GM19452 (cell line): ENCODE results near the gene GPRC5B.

Source experiments
- ATAC-seq: cut with Tn5 transposase; IDR thresholded peaks from one replicate; pipeline ENCODE4 v1.9.1; 2021; ENCODE audit not compliant: unreplicated experiment

GPRC5B gene

DNA sequence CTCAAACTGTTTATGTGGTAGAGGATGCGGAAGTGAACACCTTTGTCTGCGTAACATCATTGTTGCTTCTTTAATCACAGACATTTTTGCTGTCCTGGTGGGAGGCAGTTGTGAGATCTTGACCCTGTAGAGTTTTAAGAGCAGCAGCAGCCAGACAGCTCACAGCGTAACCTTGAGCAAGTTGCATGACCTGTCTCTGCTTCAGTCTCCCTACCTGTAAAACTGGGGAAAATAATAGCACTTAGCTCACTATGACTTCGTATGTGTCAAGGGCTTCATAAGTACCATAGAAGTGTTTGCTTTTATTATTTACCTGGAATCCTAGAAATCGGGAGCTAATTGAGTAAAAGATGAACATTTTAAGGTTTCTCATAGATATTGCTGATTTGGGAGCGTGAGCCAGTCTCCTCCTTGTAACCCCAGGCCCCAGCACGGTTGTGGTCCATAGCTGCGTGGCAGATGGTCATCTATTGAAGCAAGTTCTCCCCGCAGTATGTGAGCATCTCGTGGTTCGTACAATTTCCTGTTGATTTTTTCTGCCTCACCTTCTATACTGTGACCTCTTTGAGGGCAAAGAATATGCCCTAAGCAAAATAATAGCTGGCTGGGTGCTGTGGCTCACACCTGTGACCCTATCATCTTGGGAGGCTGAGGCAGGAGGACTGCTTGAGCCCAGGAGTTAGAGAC, 34.4 kb downstream of the GPRC5B start:
- ATAC-seq: no peak

- ATAC-seq: no peak
Measured at GRCh38 chr16:19848756-19849155, 35.9 kb downstream of the GPRC5B start.

GRCh38 chr16:19846436-19846835, 38.2 kb downstream of the GPRC5B start:
- ATAC-seq: no peak

GRCh38 chr16:19844945-19845641, 39.6 kb downstream of the GPRC5B start:
- ATAC-seq: no peak

DNA sequence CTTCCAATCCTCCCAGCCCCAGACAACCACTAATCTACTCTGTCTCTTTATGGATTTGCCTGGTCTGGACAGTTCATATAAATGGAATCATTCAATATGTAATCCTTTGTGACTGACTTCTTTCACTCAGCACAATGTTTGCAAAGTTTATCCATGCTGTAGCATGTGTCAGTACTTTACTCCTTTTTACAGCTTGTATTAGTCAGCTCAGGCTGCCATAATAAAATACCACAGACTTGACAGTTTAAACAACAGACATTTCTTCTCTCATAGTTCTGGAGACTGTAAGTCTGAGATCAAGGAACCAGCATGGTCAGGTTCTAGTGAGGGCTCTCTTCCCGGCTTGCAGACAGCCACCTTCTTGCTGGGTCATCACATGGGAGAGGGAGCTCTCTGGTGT, 41.3 kb downstream of the GPRC5B start:
- no peak for ATAC-seq

DNA sequence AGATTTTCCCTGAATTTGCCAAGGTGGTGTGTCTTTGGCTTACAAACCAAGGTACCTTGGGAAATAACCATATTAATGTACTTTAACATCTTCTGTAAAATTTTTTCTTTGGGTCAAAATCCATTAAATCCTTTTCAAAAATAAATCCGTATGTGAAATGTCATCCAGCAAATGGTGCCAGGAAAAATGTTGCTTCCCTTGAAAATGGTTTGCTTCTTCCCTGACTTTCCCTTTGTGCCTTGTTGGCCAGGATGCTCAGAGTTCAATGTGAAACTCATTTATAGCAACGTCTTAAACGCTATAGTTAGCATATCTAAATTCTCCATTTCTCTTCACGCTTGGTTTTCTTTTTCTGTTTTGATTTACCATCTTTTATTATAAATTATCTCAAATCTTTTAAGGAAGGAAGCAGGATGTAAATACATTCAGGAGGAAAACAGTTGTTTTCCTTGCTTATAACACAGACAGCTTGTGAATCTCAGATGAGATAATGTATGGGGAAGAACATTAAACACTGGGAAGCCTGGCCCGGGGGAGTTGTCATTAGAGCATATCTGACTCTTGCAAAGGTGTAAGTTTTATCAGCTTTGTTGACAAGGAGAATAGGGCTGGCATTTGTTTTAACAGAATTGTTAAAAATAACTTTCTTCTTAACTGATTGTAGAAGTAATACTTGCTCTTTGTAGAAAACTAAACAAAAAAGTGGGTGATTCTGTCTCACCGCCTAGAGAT, 42.1 kb downstream of the GPRC5B start:
- ATAC-seq: no peak

- no peak for ATAC-seq
Measured at GRCh38 chr16:19841184-19841583, 43.5 kb downstream of the GPRC5B start.

DNA sequence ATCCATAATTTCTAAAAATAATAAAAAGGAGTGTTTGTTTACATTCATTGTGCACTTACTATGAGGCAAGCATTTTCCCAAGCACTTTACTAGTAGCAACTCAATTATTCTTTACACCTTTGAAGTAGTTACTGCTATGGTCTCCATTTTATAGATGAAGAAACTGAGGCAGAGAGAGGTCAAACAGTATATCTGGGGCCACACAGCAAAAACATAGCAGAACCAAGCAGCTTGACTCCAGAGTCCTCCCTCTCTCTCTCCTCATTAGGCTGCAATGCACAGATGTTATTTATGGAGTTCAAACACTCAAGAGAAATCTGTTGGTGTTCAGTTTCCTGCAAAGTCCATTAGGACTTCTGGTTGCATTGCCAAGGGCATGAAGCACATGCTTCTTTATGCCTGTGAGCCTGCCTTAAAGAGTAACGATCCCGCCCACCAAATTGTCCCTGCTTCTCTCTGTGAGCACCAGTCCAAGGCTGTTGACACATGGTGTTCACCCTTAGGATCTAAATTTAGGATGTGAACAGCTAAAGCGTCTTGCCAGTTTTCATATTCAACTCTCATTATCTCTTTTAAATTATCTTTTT, 44.0 kb downstream of the GPRC5B start:
- ATAC-seq: no peak

DNA sequence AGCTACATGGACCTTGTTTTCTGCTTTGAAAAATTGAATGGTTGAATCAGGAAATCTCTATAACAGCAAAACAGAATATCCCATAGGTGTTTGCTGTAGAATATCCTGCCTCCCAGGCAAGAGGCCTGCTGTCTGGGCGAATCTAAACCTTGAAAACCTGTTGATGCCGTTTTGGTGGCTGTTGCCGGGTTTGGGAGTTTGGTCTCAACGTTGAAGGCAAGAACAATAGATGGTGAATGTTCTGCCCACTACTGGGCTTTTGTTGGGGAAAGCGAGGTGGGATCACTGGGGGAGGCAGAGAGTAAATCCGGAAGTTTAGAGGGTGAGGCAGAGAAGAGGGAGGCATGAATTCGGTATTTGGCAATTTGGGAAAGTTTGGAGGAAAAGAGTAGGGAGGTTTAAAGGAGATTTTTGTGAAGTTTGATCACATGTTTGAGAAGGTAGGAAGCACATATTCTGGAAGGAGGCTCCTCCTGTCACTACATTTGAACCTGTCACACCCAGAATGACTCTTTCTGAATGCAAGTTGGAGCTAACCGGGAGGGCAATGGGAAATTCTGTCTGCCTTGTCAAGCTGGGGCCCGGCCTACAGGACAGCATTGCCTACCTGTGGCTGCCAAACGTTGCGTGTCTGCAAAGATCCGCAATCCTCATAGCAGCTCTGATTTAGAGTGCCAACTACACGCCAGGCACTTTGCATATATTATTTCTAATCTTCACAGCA, 46.5 kb downstream of the GPRC5B start:
- ATAC-seq: no peak

GRCh38 chr16:19837331-19837980, 47.2 kb downstream of the GPRC5B start:
- ATAC-seq: no peak

- ATAC-seq: no peak
Measured at GRCh38 chr16:19835968-19836421, 48.7 kb downstream of the GPRC5B start.

GRCh38 chr16:19835196-19835595, 49.5 kb downstream of the GPRC5B start:
- ATAC-seq: no peak

- no peak for ATAC-seq
Measured at GRCh38 chr16:19833581-19833980, 51.1 kb downstream of the GPRC5B start.

GRCh38 chr16:19833176-19833575, 51.5 kb downstream of the GPRC5B start:
- ATAC-seq: no peak

- no peak for ATAC-seq
Measured at GRCh38 chr16:19831678-19832077, 53.0 kb downstream of the GPRC5B start.

- ATAC-seq: no peak
Measured at GRCh38 chr16:19830902-19831560, 53.6 kb downstream of the GPRC5B start.

DNA sequence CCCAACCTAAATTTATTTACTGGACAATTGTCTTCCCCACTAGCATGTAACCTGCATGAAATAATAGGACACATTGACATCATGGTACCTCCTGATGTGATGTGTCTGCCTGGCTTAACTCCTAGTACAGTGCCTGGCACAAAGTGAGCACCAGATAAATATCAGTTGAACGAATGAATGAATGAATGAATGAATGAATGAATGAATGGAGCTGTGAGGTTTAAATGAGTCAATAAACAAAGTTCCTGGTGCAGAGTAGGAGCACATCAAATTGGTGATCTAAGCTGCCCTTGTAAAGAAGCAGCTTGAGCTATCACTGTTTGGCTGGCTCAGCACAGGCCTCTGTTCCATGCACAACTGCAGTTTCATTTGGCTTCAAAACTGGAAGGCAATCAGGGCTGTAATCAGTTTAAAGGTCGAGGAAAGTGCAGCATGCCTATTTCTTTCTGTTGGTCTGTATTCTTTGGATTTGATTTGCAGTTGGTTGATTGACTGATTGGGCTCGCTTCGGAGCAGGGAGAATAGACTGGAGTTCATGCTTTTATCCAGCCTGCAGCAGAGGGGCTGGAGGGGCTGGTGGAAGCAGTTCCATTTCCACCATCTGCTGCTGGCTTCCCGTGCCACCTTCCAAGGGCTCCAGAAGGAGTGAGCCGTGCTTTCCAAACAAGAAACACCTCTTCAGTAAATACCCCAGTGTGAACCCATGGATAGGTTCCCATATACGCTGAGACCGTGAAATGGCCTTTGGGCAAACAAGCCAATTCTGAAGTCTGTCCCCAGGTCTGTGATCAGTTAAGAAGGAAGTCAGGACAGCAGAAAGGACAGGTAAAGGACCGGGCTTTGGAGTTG, 54.6 kb downstream of the GPRC5B start:
- ATAC-seq: no peak

GRCh38 chr16:19824216-19824615, 60.4 kb downstream of the GPRC5B start:
- ATAC-seq: no peak

GRCh38 chr16:19823322-19823721, 61.3 kb downstream of the GPRC5B start:
- no peak for ATAC-seq
